DMS153 (cell line): Measurements from ENCODE around the gene OR7C2.

ENCODE experiments used
- DNase-seq: peaks from one replicate; lab custom pipeline; 2025; lab: John Stamatoyannopoulos, UW

The OR7C2 gene

DNA sequence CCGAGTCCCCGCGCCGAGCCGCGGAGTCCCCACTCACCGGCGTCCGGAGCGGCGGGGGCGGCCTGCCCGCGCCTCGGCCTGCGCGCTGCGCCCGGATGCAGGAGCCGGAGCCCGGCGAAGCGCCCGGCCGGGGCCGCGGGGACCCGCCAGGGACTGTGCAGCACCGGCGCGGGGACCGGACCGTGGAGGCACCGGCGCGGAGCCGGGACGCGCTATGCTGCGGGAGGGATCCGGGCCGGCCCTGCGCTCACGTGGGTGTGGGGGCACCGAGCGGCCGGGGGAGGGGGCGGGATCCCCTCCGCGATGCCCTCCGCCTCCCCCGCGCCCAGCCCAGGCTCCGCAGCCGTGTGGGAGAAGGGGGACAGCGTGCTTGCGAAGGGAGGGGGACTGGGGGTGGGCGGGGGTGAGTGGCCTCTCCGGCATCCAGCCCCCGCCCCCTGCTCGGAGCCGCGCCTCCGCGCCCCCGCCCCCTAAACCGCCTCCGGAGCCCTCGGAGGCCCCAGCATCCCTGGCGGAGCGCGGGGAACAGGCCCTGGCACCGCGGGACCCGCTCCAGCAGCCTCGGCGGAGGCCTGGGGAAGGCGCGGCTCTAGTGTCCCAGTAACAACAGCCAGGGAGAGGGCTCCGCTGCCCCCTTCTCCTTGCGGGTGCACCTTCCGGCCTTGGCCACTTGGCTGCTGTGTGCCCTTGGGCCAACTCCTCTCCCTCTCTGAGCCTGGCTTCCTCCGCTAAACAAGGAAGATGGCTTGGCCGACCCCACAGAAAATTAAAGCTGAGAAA, 38.4 kb downstream of the OR7C2 start, which contains the start of gene SLC1A6:
Gene SLC1A6 (minus strand): TSS at position 389 of the 780 bp plus-strand sequence. CDS start 6,954 bp downstream, outside the sequence.
- no peak for DNase-seq

DNA sequence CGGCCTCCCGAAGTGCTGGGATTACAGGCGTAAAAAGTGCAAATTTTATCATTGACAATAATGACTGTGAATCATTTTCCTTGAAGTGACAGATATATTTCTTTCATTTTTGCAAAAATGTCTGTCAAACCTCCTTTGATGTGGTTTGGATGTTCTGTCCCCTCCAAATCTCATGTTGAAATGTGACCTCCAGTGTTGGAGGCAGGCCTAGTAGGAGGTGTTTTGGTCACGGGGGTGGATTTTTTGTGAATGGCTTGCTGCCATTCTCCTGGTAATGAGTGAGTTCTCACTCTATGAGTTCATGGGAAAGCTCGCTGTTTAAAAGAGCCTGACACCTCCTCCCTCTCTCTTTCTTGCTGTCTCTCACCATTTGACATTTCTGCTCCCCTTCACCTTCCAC, 43.8 kb downstream of the OR7C2 start:
- no peak for DNase-seq
